Loucy (cell line): ENCODE results near the gene ATP1A4.

Experiments used
- EZH2phosphoT487 ChIP-seq: fragments of 200-600 bp; IDR thresholded peaks from 2 replicates; pipeline ENCODE4 v1.6.1; 2018; ENCODE audit warnings: antibody characterized with exemption, mild to moderate bottlenecking, moderate library complexity, borderline replicate concordance
- TF ChIP-seq, protein P1 (sequence below): fragments of 200-600 bp; sonication (generic); conservative IDR thresholded peaks from 2 replicates; pipeline ENCODE4 v1.5.1; 2014; ENCODE audit warnings: mild to moderate bottlenecking, antibody characterized with exemption, low read length

DNA sequence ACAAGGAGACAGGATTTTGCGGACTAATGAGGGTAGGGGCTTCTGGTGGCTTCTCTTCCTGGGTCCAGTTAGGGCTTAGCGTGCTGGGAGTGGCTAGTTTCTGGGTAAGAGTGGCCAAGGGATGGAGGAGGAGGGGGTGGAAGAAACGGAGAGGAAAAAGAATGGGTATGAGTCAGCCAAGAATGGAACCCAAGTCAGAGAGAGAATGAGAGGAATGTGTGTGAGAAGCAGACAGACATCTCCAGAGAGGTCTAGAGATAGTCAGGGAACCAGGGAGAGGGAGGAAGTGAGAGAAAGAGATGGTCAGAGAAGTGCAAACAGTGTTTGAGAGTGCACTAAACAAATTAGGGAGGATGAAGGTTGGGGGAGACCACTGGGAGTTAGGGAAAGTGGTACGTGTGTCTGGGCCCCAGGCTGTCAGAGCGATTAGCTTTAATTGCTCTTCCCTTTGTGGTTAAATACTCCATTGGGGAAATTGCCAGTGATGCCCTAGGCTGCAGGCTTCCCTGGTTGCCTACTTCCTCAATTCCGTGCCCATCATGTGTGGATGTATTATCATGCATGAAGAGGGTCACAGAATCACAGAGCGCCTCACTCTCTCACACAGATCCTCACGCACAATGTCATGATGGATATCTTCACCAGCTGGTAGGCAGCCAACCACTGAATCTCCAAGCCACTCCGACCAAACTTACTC lies 55.2 kb downstream of the ATP1A4 start:
- TF ChIP-seq, protein P1, sequence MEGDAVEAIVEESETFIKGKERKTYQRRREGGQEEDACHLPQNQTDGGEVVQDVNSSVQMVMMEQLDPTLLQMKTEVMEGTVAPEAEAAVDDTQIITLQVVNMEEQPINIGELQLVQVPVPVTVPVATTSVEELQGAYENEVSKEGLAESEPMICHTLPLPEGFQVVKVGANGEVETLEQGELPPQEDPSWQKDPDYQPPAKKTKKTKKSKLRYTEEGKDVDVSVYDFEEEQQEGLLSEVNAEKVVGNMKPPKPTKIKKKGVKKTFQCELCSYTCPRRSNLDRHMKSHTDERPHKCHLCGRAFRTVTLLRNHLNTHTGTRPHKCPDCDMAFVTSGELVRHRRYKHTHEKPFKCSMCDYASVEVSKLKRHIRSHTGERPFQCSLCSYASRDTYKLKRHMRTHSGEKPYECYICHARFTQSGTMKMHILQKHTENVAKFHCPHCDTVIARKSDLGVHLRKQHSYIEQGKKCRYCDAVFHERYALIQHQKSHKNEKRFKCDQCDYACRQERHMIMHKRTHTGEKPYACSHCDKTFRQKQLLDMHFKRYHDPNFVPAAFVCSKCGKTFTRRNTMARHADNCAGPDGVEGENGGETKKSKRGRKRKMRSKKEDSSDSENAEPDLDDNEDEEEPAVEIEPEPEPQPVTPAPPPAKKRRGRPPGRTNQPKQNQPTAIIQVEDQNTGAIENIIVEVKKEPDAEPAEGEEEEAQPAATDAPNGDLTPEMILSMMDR = no peak
- TF ChIP-seq EZH2phosphoT487 = no peak
